ENCODE measurements around the gene INPP5A. TPM values are rescaled to one million over a fixed set of nuclear protein-coding genes. Genes with fewer than 3 reads are reported as not detected.
A peak's percentile ranks its signal among the peaks of the same experiment; 100 is the strongest.
"Not testable (repeated sequence)": the region's sequence is repeated elsewhere in the genome, so short reads cannot be mapped to it uniquely, and the experiment has no call there.

The INPP5A gene, protein sequence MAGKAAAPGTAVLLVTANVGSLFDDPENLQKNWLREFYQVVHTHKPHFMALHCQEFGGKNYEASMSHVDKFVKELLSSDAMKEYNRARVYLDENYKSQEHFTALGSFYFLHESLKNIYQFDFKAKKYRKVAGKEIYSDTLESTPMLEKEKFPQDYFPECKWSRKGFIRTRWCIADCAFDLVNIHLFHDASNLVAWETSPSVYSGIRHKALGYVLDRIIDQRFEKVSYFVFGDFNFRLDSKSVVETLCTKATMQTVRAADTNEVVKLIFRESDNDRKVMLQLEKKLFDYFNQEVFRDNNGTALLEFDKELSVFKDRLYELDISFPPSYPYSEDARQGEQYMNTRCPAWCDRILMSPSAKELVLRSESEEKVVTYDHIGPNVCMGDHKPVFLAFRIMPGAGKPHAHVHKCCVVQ
- polyA plus RNA-seq: 10 to 100 TPM; 21.1 to 25.0 (median 22.8) TPM
- long read RNA-seq, donor 1, transcript INPP5A-203 (16 exons, 2,967 nt): major isoform, 7 of 13 reads
- long read RNA-seq, donor 1, partial matches to known transcripts: 5 of 13 reads
- long read RNA-seq, donor 1, other reads (novel, unspliced or antisense): 0 of 13 reads
- long read RNA-seq, donor 2, partial matches to known transcripts: 5 of 7 reads
- long read RNA-seq, donor 2, other reads (novel, unspliced or antisense): 0 of 7 reads
- long read RNA-seq, donor 3, partial matches to known transcripts: 16 of 17 reads
- long read RNA-seq, donor 3, other reads (novel, unspliced or antisense): 0 of 17 reads
- long read RNA-seq, donor 4: 0 reads
- long read RNA-seq, donor 5: 0 reads
- long read RNA-seq, donor 6, transcript INPP5A-203 (16 exons, 2,967 nt): major isoform, 7 of 7 reads
- long read RNA-seq, donor 6, partial matches to known transcripts: 0 of 7 reads
- long read RNA-seq, donor 6, other reads (novel, unspliced or antisense): 0 of 7 reads
- long read RNA-seq, donor 7: 0 reads
- long read RNA-seq, donor 8: 0 reads
- long read RNA-seq, donor 9, partial matches to known transcripts: 16 of 16 reads
- long read RNA-seq, donor 9, other reads (novel, unspliced or antisense): 0 of 16 reads
- long read RNA-seq, donor 10, partial matches to known transcripts: 6 of 9 reads
- long read RNA-seq, donor 10, other reads (novel, unspliced or antisense): 0 of 9 reads

DNA sequence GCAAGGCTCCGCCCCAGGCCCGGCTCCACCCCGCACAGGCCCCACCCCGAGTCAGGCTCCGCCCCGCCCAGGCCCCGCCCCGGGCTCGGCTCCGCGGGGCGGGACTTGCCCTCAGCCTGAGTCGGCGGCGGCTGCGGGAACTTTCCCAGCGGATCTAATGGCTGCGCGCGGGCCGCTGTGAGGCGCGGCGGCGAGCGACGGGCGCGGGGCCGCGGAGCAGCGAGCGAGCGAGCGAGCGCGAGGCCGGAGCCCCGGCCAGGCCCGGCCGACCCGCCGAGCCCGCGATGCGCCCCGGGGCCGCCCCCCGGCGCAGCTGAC lies at the start of gene INPP5A:
Gene INPP5A (plus strand): TSS at position 104 of the 318 bp plus-strand sequence. CDS start 310 bp downstream, outside the sequence.
- FAIRE-seq: no peak
- Histone ChIP-seq H3K36me3 (ENCODE audit: control insufficient read depth in 3 of 3, insufficient read depth in 2 of 3, low read depth in 1 of 3, low read length in 3 of 3) (peaks cover 0 to 8% (median 0%) of the 10 kb centered on the region in 3 donors), H3K4me3 (ENCODE audit: low read depth in 1 of 3, low read length in 3 of 3) (peak within 1 kb of the TSS; percentile 61 to 94 (median 68)), H3K27me3 (ENCODE audit: control insufficient read depth in 3 of 3, insufficient read depth in 3 of 3, low read length in 3 of 3) (no peaks in the 10 kb centered on the region), H3K4me1 (ENCODE audit: control insufficient read depth in 3 of 3, insufficient read depth in 2 of 3, low read depth in 1 of 3, low read length in 2 of 3) (peaks cover 0 to 28% (median 8%) of the 10 kb centered on the region in 3 donors), H3K27ac (ENCODE audit: low read depth in 1 of 3, low read length in 2 of 3) (peak within 1 kb of the TSS; percentile 75 to 87 (median 87)), H3K9me3 (ENCODE audit: control insufficient read depth in 2 of 2, insufficient read depth in 1 of 2, low read depth in 1 of 2, low read length in 1 of 2) (no peaks in the 10 kb centered on the region)
- WGBS, 3 donors: 0 to 1% (median 0%) methylated on average over 12 to 50 of the region's 50 CpGs
- no peak for DNase-seq

DNA sequence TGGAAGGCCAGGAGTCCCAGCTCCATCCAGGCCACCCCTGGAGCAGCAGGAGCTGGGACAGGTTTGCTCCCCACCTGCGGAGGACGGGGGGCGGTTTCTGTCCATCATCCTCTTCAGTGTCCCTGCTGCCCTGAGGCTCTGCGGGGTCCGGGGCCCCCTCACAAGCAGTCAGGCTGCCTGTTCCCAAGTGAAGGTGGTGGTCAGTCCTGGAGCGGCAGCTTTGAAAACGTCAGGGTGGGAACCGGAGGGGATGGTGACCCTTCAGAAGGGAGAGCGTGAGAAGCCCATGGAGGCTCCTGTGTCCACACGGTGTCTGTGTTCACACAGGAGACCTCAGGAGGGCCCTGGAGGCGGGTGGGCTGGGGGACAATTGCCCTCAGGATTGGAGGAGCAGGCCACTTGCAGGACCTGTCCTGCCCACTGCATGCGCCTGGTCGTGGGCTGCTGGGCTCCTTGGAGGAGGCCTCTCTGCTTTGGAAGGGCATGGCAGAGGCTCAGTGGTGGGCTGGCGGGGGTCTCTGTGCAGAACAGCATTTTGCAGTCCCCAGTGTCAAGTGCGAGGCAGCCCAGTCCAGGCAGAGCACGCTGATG lies 49.3 kb upstream of the INPP5A start:
- no peak for DNase-seq
- FAIRE-seq: no peak
- no peak overlapping the region for H3K4me3 ChIP-seq (ENCODE audit: low read depth in 1 of 3, low read length in 3 of 3)
- no peaks in the 10 kb centered on the region for H3K36me3 ChIP-seq (ENCODE audit: control insufficient read depth in 3 of 3, insufficient read depth in 2 of 3, low read depth in 1 of 3, low read length in 3 of 3)
- 91 to 96% (median 94%) methylated on average over 16 of the region's 16 CpGs for WGBS, 3 donors
- peaks cover 0 to 5% (median 0%) of the 10 kb centered on the region in 3 donors for H3K4me1 ChIP-seq (ENCODE audit: control insufficient read depth in 3 of 3, insufficient read depth in 2 of 3, low read depth in 1 of 3, low read length in 2 of 3)
- no peaks in the 10 kb centered on the region for H3K9me3 ChIP-seq (ENCODE audit: control insufficient read depth in 2 of 2, insufficient read depth in 1 of 2, low read depth in 1 of 2, low read length in 1 of 2)
- H3K27ac ChIP-seq (ENCODE audit: low read depth in 1 of 3, low read length in 2 of 3): no peak overlapping the region
- no peaks in the 10 kb centered on the region for H3K27me3 ChIP-seq (ENCODE audit: control insufficient read depth in 3 of 3, insufficient read depth in 3 of 3, low read length in 3 of 3)

DNA sequence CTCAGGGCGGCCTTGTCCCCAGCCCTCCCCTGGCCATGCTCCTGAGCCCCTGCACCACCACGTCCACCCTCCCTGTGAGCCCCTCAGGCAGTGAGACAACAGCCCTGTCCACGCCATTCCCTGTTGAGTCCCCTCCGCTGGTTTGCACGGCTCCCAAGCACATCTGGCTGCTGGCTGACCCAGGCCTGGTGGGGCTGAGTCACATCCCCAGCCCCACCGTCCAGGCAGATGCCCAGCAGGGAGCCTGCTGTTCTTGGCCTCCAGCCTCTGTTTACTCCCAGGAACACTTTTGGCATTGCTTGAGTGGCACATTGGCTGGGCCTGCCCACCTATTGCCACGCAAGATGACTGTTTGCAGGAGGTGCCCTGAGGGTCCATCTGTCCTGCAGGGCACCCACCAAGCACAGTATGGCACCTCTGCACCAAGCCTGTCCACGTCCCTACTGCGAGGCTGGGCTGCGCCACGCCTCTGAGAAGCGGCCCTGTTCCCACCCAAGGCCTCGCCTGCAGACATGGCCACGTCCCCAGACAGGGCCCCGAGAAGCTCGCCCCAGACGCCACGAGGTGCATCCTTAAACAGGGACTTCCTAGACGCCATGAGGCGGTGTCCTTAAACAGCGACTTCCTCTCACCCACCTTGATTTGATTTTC lies 48.4 kb upstream of the INPP5A start:
- no peaks in the 10 kb centered on the region for H3K36me3 ChIP-seq (ENCODE audit: control insufficient read depth in 3 of 3, insufficient read depth in 2 of 3, low read depth in 1 of 3, low read length in 3 of 3)
- no peak overlapping the region for H3K27ac ChIP-seq (ENCODE audit: low read depth in 1 of 3, low read length in 2 of 3)
- DNase-seq (no peak), FAIRE-seq (no peak)
- H3K27me3 ChIP-seq (ENCODE audit: control insufficient read depth in 3 of 3, insufficient read depth in 3 of 3, low read length in 3 of 3): no peaks in the 10 kb centered on the region
- no peaks in the 10 kb centered on the region for H3K9me3 ChIP-seq (ENCODE audit: control insufficient read depth in 2 of 2, insufficient read depth in 1 of 2, low read depth in 1 of 2, low read length in 1 of 2)
- H3K4me1 ChIP-seq (ENCODE audit: control insufficient read depth in 3 of 3, insufficient read depth in 2 of 3, low read depth in 1 of 3, low read length in 2 of 3): peaks cover 0 to 5% (median 0%) of the 10 kb centered on the region in 3 donors
- no peak overlapping the region for H3K4me3 ChIP-seq (ENCODE audit: low read depth in 1 of 3, low read length in 3 of 3)
- WGBS, 3 donors: 86 to 90% (median 89%) methylated on average over 21 of the region's 21 CpGs

DNA sequence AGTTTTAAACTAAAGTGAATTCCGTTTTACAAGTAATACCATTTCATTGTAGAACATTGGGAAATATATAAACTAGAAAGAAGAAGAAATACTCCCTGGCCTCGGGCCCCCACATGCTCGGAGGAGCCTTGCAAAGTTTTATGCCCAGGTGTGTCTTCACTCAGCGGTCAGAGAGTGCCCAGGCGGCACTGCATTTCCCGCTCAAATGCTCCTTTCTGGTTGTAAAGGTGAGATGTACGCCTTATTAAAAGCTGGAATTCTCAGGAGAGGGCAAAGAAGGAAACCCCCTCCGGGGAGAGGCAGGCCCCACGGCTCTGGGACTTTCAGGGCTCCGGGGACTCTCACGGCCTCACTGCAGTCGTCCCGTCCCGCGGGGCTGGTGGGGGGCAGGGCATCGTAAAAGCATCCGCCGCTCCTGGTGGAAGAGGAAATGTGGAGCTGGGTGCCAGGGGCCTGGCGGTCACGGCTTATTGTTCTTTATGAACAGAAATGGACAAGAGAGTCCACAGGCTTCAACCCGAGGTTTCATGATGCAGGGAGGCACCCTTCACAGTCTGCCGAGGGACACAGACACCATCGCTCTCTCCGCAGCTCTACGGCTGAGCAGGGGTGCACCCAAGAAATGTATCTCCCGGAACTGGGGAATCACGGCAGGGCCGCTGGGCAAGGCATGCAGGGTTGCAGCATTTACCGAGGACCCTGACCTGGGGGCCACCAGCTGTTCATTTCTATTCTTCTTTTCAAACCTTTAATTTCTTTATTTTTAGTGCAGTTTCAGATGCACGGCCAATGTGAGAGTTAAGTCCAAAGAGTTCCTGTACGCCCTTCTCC lies 47.7 kb upstream of the INPP5A start:
- no peak overlapping the region for H3K4me3 ChIP-seq (ENCODE audit: low read depth in 1 of 3, low read length in 3 of 3)
- WGBS, 3 donors: 83 to 89% (median 87%) methylated on average over 30 to 31 of the region's 31 CpGs
- no peaks in the 10 kb centered on the region for H3K27me3 ChIP-seq (ENCODE audit: control insufficient read depth in 3 of 3, insufficient read depth in 3 of 3, low read length in 3 of 3)
- no peak for DNase-seq
- H3K4me1 ChIP-seq (ENCODE audit: control insufficient read depth in 3 of 3, insufficient read depth in 2 of 3, low read depth in 1 of 3, low read length in 2 of 3): peaks cover 0 to 5% (median 0%) of the 10 kb centered on the region in 3 donors
- no peak overlapping the region for H3K27ac ChIP-seq (ENCODE audit: low read depth in 1 of 3, low read length in 2 of 3)
- H3K36me3 ChIP-seq (ENCODE audit: control insufficient read depth in 3 of 3, insufficient read depth in 2 of 3, low read depth in 1 of 3, low read length in 3 of 3): no peaks in the 10 kb centered on the region
- no peak for FAIRE-seq
- no peaks in the 10 kb centered on the region for H3K9me3 ChIP-seq (ENCODE audit: control insufficient read depth in 2 of 2, insufficient read depth in 1 of 2, low read depth in 1 of 2, low read length in 1 of 2)

DNA sequence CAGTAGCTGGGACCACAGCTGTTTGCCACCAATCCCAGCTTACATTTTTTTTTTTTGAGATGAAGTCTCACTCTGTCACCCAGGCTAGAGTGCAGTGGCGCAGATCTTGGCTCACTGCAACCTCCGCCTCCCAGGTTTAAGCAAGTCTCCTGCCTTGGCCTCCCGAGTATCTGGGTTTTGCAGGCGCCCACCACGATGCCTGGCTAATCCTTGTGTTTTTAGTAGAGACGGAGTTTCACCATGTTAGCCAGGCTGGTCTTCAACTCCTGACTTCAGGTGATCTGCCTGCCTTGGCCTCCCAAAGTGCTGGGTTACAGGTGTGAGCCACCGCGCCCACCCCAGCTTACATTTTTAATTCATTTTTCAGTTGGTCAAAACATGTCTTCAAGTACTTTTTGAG lies 46.1 kb upstream of the INPP5A start:
- H3K27me3 ChIP-seq (ENCODE audit: control insufficient read depth in 3 of 3, insufficient read depth in 3 of 3, low read length in 3 of 3); H3K4me3 ChIP-seq (ENCODE audit: low read depth in 1 of 3, low read length in 3 of 3); H3K27ac ChIP-seq (ENCODE audit: low read depth in 1 of 3, low read length in 2 of 3); DNase-seq; H3K36me3 ChIP-seq (ENCODE audit: control insufficient read depth in 3 of 3, insufficient read depth in 2 of 3, low read depth in 1 of 3, low read length in 3 of 3); H3K4me1 ChIP-seq (ENCODE audit: control insufficient read depth in 3 of 3, insufficient read depth in 2 of 3, low read depth in 1 of 3, low read length in 2 of 3); H3K9me3 ChIP-seq (ENCODE audit: control insufficient read depth in 2 of 2, insufficient read depth in 1 of 2, low read depth in 1 of 2, low read length in 1 of 2); FAIRE-seq: not testable (repeated sequence)
- WGBS, 3 donors: 95 to 96% (median 96%) methylated on average over 8 of the region's 8 CpGs

DNA sequence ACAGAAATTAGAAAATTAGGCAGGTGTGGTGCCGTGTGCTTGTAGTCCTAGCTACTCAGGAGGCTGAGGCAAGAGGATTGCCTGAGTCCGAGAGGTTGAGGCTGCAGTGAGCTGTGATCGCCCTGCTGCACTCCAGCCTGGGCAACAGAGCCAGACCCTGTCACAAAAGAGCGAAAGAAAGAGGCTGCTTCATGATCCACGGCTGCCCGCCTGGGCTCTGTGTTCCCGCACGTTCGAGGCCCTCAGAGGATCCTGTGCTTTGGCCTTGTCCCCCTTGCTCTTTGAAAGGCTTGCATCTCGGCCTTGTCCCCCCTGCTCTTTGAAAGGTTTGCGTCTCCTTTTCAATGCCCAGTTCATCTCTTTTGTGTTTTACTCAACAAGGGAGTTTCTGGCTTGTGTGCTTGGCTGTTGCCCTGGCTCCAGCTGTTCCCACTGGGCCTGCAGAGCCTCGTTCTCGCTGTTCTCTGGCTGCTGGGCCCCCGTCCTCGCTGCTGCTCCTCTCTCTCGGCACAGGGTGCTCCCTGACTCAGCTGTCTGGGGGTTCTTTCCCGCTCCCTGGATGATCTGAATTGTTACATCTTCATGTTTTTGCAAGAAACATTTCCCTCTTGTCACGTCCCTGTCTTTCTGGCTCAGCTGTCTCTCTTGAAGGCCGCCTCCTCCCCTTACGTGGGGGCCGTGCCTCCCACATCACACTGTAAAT lies 45.1 kb upstream of the INPP5A start:
- DNase-seq: no peak
- Histone ChIP-seq H3K9me3 (ENCODE audit: control insufficient read depth in 2 of 2, insufficient read depth in 1 of 2, low read depth in 1 of 2, low read length in 1 of 2) (no peaks in the 10 kb centered on the region), H3K36me3 (ENCODE audit: control insufficient read depth in 3 of 3, insufficient read depth in 2 of 3, low read depth in 1 of 3, low read length in 3 of 3) (no peaks in the 10 kb centered on the region), H3K4me3 (ENCODE audit: low read depth in 1 of 3, low read length in 3 of 3) (no peak overlapping the region), H3K4me1 (ENCODE audit: control insufficient read depth in 3 of 3, insufficient read depth in 2 of 3, low read depth in 1 of 3, low read length in 2 of 3) (peaks cover 0 to 5% (median 0%) of the 10 kb centered on the region in 3 donors), H3K27me3 (ENCODE audit: control insufficient read depth in 3 of 3, insufficient read depth in 3 of 3, low read length in 3 of 3) (no peaks in the 10 kb centered on the region), H3K27ac (ENCODE audit: low read depth in 1 of 3, low read length in 2 of 3) (peak overlapping the region in 1 of 3 donors; percentile 40)
- 76 to 90% (median 88%) methylated on average over 21 of the region's 21 CpGs for WGBS, 3 donors
- FAIRE-seq: no peak

DNA sequence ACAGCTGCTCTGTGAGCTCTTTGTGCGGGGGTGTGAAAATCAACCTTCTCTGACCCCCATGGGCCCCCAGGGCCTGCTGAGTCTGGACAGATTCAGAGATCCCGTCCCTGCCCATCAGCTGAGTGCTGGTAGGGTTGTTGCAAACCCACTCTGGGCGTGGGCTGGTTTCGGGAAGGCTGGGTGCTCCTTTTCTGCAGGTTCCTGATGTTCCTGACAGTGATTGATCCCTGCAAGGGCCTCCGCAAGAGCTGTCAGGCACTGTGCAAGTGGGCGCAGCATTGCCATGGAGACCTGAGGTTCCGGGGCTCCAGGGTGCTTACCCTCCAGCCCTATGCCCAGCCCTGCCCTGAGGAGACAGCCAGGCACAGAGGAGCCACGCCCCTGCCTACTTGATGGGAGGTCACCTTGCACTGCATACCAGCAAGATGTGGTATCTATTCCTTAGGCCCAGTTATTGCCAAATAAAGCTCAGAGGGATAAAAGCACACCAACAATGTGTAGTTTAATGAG lies 44.3 kb upstream of the INPP5A start:
- H3K9me3 ChIP-seq (ENCODE audit: control insufficient read depth in 2 of 2, insufficient read depth in 1 of 2, low read depth in 1 of 2, low read length in 1 of 2): no peaks in the 10 kb centered on the region
- H3K4me1 ChIP-seq (ENCODE audit: control insufficient read depth in 3 of 3, insufficient read depth in 2 of 3, low read depth in 1 of 3, low read length in 2 of 3): no peaks in the 10 kb centered on the region
- no peak overlapping the region for H3K27ac ChIP-seq (ENCODE audit: low read depth in 1 of 3, low read length in 2 of 3)
- DNase-seq (no peak), FAIRE-seq (no peak)
- no peaks in the 10 kb centered on the region for H3K36me3 ChIP-seq (ENCODE audit: control insufficient read depth in 3 of 3, insufficient read depth in 2 of 3, low read depth in 1 of 3, low read length in 3 of 3)
- H3K4me3 ChIP-seq (ENCODE audit: low read depth in 1 of 3, low read length in 3 of 3): no peak overlapping the region
- peaks cover 0 to 2% (median 0%) of the 10 kb centered on the region in 3 donors for H3K27me3 ChIP-seq (ENCODE audit: control insufficient read depth in 3 of 3, insufficient read depth in 3 of 3, low read length in 3 of 3)
- 60 to 79% (median 66%) methylated on average over 8 of the region's 8 CpGs for WGBS, 3 donors
